DND-41 (cell line): Measurements from ENCODE around the gene IL1RN.

Source experiments
- ATAC-seq: fragments of 200-7000 bp; cut with Tn5 transposase; 3 replicates; pipeline ENCODE4 v1.9.1; 2021; ENCODE audit warnings: low read depth; ENCODE audit not compliant: insufficient read depth
- DNase-seq: peaks from one replicate; pipeline ENCODE4 v3.0.0-alpha.2; 2020
- H2AFZ ChIP-seq: 2 replicates; pipeline ENCODE4 v1.6.0; 2012; ENCODE audit warnings: low read depth, low read length
- H3K27ac ChIP-seq: 2 replicates; pipeline ENCODE4 v1.5.1; 2012; ENCODE audit warnings: low read length, inconsistent platforms
- H3K27me3 ChIP-seq: fragments of 200-600 bp; sonication (generic); 2 replicates; pipeline ENCODE4 v1.6.0; 2012; ENCODE audit warnings: low read length, mild to moderate bottlenecking, inconsistent platforms; ENCODE audit not compliant: insufficient read depth, poor library complexity
- H3K36me3 ChIP-seq: 2 replicates; pipeline ENCODE4 v1.5.1; 2012; ENCODE audit warnings: low read length, inconsistent platforms; ENCODE audit not compliant: insufficient read depth
- H3K4me1 ChIP-seq: 2 replicates; pipeline ENCODE4 v1.5.1; 2012; ENCODE audit warnings: mild to moderate bottlenecking, low read length; ENCODE audit not compliant: insufficient read depth
- H3K4me2 ChIP-seq: 2 replicates; pipeline ENCODE4 v1.6.0; 2012; ENCODE audit warnings: mild to moderate bottlenecking, moderate library complexity, low read length, inconsistent platforms; ENCODE audit not compliant: insufficient read depth
- H3K4me3 ChIP-seq, 2 experiments: fragments of 200-600 bp in 1 of 2; shearing (Covaris generic) in 1 of 2; 2 replicates each; pipeline ENCODE4 v1.5.1; 2012 to 2016; ENCODE audit warnings: inconsistent platforms in 2 of 2, low read length in 2 of 2, mild to moderate bottlenecking in 2 of 2, low read depth in 1 of 2, moderate library complexity in 1 of 2
- H3K79me2 ChIP-seq: 2 replicates; pipeline ENCODE4 v1.6.0; 2012; ENCODE audit warnings: low read length, inconsistent platforms; ENCODE audit not compliant: insufficient read depth
- H3K9ac ChIP-seq: 2 replicates; pipeline ENCODE4 v1.6.0; 2012; ENCODE audit warnings: low read depth, mild to moderate bottlenecking, inconsistent platforms, low read length, moderate library complexity
- H3K9me3 ChIP-seq: 2 replicates; pipeline ENCODE4 v1.5.1; 2012; ENCODE audit warnings: low read length, moderate library complexity, mild to moderate bottlenecking, inconsistent platforms; ENCODE audit not compliant: insufficient read depth, severe bottlenecking
- H4K20me1 ChIP-seq: 2 replicates; pipeline ENCODE4 v1.6.0; 2012; ENCODE audit warnings: low read length; ENCODE audit not compliant: insufficient read depth
- CTCF ChIP-seq: IDR thresholded peaks from 2 replicates; pipeline ENCODE4 v1.5.1; 2012; ENCODE audit warnings: borderline replicate concordance, low read length, moderate library complexity, mild to moderate bottlenecking; ENCODE audit not compliant: poor library complexity, severe bottlenecking; ENCODE audit errors: extremely low read depth
- EZH2 ChIP-seq: IDR thresholded peaks from 3 replicates; pipeline ENCODE4 v1.6.1; 2012; ENCODE audit warnings: borderline replicate concordance, low read depth, mild to moderate bottlenecking, moderate library complexity, low read length, inconsistent platforms; ENCODE audit not compliant: severe bottlenecking

IL1RN gene, protein sequence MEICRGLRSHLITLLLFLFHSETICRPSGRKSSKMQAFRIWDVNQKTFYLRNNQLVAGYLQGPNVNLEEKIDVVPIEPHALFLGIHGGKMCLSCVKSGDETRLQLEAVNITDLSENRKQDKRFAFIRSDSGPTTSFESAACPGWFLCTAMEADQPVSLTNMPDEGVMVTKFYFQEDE

DNA sequence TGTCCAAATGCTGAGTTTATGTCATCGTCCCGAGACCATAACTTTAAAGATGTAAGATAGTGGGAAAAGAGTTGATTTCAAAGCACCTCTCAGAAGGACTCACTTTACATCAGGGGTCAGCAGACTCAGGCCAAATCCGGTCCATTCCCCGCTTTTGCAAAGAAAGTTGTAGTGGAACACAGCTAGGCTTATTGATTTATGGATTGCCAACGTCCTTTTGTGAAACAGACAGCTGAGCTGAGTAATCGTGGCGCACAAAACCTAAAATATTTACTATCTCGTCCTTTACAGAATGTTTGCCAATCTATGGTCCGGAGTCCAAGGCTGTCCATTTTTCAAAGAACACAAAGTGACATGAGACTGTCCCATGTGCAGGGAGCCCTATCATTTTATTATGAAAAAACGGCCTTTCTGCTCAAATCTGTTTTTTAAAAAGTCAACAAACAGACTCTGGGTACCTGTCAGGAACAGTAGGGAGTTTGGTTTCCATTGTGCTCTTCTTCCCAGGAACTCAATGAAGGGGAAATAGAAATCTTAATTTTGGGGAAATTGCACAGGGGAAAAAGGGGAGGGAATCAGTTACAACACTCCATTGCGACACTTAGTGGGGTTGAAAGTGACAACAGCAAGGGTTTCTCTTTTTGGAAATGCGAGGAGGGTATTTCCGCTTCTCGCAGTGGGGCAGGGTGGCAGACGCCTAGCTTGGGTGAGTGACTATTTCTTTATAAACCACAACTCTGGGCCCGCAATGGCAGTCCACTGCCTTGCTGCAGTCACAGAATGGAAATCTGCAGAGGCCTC, at the start of gene IL1RN:
Gene IL1RN (plus strand): TSS at position 754 of the 801 bp plus-strand sequence. CDS start 27 bp downstream, at position 781.
- H3K4me1 ChIP-seq, result no peaks in the 10 kb centered on the region
- H3K9me3 ChIP-seq, result no peaks in the 10 kb centered on the region
- DNase-seq (no peak), ATAC-seq (no peak)
- no peak within 1 kb of the TSS for H3K4me3 ChIP-seq
- no peak within 1 kb of the TSS for H2AFZ ChIP-seq
- no peak within 1 kb of the TSS for H3K4me2 ChIP-seq
- H3K9ac ChIP-seq, result no peak within 1 kb of the TSS
- H3K27ac ChIP-seq, result no peak within 1 kb of the TSS
- H3K27me3 ChIP-seq, result peaks cover 11% of the 10 kb centered on the region
- no peaks in the 10 kb centered on the region for H3K79me2 ChIP-seq
- no peaks in the 10 kb centered on the region for H4K20me1 ChIP-seq
- no peaks in the 10 kb centered on the region for H3K36me3 ChIP-seq
- no peak for TF ChIP-seq CTCF

- Histone ChIP-seq H3K4me2 (no peak overlapping the region), H3K36me3 (no peaks in the 10 kb centered on the region), H2AFZ (no peak overlapping the region), H3K9ac (no peak overlapping the region), H3K27ac (no peak overlapping the region), H3K4me1 (no peaks in the 10 kb centered on the region), H3K79me2 (no peaks in the 10 kb centered on the region), H3K9me3 (no peaks in the 10 kb centered on the region), H4K20me1 (no peaks in the 10 kb centered on the region), H3K27me3 (peaks cover 41% of the 10 kb centered on the region), H3K4me3 (no peak overlapping the region)
- DNase-seq (no peak), ATAC-seq (no peak)
- TF ChIP-seq CTCF (no peak), EZH2 (no peak)
These were observed 49.5 kb upstream of the IL1RN start for GRCh38 chr2:113077921-113078320.

DNA sequence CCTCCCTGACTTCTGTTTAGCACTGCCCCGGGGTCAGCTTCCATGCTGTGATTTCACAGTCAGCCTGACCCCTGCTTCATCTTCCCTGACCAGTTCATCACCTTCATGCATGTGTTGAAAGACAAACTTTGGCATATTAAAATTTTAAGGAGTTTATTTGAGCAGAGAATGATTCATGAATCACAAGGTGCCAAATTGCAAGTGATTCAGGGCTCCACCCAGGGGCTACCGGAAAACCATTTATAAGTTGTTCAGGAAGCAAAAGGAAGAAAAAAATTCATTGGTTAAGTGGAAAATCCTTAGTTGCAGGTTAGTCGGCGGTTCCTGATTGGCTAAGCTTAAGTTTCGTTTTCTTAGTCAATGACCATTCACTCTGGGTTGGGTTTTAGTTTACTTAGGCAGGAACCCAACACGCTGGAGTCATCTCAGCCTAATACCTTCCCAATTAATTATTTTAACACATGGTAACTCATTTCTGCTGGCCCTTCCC, 49.0 kb upstream of the IL1RN start:
- ATAC-seq (no peak), DNase-seq (no peak)
- Histone ChIP-seq H3K4me1 (no peaks in the 10 kb centered on the region), H3K79me2 (no peaks in the 10 kb centered on the region), H2AFZ (no peak overlapping the region), H4K20me1 (no peaks in the 10 kb centered on the region), H3K4me2 (no peak overlapping the region), H3K9ac (no peak overlapping the region), H3K27me3 (peaks cover 41% of the 10 kb centered on the region), H3K27ac (no peak overlapping the region), H3K36me3 (no peaks in the 10 kb centered on the region), H3K4me3 (no peak overlapping the region), H3K9me3 (no peaks in the 10 kb centered on the region)
- TF ChIP-seq EZH2 (no peak), CTCF (no peak)
